Gastrocnemius medialis (tissue), 4 donors: ENCODE results near the gene AMBP.

ENCODE experiments used
- CTCF ChIP-seq, 5 experiments: fragments of 450-650 bp in 3 of 5; fragments of 200-600 bp in 2 of 5; sonication (generic) in 2 of 5; IDR thresholded peaks in 4 of 5; conservative IDR thresholded peaks in 1 of 5; 1 replicate in 4 of 5; 2 replicates in 1 of 5; pipeline ENCODE4 v1.5.1; 2016 to 2019; ENCODE audit warnings: antibody characterized with exemption in 5 of 5, mild to moderate bottlenecking in 3 of 5, moderate library complexity in 3 of 5
- POLR2A ChIP-seq, 2 donors: fragments of 450-650 bp; IDR thresholded peaks; one replicate each; pipeline ENCODE4 v1.6.1; 2017; ENCODE audit warnings: antibody characterized with exemption in 2 of 2, mild to moderate bottlenecking in 2 of 2, moderate library complexity in 2 of 2

- TF ChIP-seq CTCF (IDR thresholded peaks at IDR 0.05 in 4 of 5, conservative IDR thresholded peaks at IDR 0.05 in 1 of 5), result no peak
- TF ChIP-seq POLR2A (IDR thresholded peaks at IDR 0.05), result no peak
These were observed 8.5 kb upstream of the AMBP start for GRCh38 chr9:114086607-114087006.
